Stimulated activated CD4-positive, alpha-beta T cell treated with anti-CD3 and anti-CD28 coated beads, Interleukin-2, amount 100 ng/mL, for 4 hours (primary cell): ENCODE results near the gene NCAPD2.
"Not testable (repeated sequence)": the region's sequence is repeated elsewhere in the genome, so short reads cannot be mapped to it uniquely, and the experiment has no call there.

Source experiments
- DNase-seq: peaks from one replicate; pipeline ENCODE4 v3.0.0-alpha.2; 2020; ENCODE audit warnings: low read depth

The NCAPD2 gene

DNA sequence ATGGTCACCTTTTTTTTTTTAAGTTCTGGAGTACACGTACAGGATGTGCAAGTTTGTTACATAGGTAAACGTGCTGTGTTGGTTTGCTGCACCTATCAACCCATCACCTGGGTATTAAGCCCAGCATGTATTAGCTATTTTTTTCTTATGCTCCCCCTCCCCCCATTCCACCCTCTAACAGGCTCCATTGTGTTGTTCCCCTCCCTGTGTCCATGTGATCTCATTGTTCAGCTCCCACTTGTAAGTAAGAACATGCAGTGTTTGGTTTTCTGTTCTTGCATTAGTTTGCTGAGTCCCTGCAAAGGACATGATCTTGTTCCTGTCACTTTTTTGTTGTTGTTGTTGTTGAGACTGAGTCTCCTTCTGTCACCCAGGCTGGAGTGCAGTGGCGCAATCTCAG, 3.4 kb downstream of the NCAPD2 start:
- DNase-seq = not testable (repeated sequence)

DNA sequence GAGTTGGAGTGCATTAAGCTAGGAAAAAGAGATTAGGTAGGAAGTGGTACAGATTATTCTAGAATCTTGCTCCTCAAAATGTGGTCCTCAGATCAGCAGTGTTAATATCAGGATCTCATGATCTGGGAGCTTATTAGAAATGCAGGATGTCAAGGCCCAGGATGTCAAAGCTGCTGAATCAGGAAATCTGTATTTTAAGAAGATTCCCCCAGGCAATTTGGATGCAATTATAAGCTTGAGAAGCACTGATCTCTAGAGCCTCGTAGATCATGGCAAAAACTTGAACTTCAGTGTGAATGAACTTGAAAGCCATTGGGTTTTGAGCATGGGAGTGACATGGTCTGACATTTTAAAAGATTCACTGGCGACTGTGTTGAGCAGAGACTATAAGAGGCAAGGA, 6.6 kb downstream of the NCAPD2 start:
- DNase-seq = no peak

DNA sequence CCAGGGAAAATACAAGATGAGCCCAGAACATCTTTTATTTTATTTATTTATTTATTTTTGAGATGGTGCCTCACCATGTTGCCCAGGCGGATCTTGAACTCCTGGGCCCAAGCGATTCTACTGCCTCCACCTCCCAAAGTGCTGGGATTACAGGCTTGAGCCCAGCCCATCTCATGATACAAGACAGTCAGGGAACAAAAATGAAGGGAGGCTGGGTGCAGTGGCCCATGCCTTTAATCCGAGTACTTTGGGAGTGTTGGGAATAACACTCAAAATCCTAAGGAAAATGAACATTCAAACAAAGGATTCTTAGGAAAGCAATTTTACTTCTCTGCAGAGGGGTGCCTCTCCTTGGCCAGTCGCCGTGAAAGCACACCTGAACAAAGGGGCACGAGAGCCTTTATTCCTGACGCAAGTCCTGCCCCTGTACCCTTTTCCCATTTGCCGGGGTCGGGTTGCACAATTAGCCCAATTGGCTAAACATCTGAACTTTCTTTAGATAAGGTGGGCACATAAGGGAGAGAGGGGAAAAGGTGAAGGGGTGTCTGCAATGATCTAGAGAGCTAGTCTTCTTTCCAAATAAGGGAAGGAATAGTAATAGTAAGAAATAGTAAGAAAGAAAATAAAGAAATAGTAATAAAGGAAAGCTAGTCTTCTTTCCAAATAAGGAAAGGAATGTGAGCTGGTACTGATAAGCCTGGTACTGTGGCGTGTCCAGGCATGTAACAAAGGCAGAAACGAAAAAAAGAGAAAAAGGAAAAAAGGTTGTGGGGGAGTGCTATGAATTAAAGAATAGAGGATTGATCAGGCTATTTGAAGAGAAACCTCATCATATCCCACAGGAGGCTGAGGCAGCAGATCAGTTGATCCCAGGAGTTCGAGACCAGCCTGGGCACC, 13.4 kb downstream of the NCAPD2 start:
- DNase-seq = no peak

DNA sequence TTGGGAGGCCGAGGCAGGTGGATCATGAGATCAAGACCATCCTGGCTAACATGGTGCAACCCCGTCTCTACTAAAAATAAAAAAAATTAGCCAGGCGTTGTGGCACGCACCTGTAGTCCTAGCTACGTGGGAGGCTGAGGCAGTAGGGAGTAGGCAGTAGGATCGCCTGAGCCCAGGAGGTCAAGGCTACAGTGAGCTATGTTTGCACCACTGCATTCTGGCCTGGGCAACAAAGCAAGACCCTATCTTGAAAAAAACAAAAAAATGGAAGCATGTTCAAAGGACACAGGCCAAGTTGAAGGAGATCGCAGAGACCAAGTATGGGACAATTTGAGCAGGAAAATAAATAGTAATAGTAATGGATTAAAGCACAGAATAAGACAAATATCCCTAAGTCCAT, 14.2 kb downstream of the NCAPD2 start:
- no peak for DNase-seq

DNA sequence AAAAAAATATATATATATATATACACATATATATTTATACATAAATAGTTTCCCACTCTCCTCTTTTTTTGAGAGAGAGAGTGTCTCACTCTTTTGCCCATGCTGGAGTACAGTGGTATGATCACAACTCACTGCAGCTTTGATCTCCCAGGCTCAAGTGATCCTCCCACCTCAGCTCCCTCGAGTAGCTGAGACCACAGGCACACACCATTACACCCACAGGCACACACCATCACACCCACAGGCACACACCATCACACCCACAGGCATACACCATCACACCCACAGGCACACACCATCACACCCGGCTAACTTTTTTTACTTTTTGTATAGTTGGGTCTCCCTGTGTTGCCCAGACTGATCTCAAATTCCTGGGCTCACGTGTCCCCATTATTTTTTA, 26.3 kb downstream of the NCAPD2 start:
- no peak for DNase-seq

DNA sequence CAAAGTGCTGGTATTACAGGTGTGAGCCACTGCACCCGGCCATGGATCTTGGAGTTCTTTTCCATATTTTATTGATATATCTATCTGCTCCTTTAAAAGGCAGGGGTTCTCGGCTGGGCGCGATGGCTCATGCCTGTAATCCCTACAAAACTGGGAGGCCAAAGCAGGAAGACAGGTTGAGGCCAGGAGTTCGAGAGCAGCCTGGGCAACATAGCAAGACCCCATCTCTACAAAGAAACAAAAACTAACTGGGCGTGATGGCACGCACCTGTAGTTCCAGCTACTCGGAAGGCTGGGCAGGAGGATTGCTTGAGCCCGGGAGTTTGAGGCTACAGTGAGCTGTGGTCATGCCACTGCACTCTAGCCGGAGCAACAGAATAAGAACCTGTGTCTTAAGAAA, 28.3 kb downstream of the NCAPD2 start:
- no peak for DNase-seq

DNA sequence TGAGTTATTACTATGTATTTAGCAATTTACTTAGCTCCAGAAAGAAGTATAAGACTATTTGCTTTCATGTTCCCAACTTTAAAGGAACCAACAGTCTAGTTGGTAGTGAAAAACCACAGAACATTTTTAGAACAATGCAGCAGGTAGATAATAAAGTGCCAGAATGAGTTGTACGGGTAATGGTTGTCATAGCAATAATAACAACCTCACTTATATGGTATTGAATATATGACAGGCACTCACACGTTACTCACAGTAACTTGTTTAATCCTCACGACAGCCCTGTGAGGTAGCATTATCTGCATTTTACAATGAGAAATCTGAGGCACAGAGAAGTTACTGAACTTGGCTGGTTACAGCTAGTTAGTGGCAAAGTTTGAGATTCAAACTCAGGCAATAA, 29.8 kb downstream of the NCAPD2 start:
- no peak for DNase-seq

DNA sequence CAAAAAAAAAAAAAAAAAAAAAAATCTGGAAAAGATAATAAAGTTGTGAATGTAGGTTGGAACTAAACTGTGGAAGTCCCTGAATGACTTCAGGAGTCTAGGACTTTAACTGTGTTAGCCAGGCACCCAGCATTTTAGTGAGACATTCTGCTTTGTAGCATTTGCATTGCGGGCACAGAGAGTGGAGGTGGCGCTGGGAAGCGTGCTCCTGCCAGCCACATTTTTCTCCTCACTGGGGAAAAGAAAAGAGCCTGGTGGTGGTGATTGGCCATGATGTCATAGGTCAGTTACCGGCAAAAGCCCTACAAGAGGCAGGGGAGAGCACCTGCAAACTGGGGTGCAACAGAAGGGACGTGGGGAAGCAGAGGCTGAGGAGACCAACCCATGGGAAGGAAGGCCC, 30.7 kb downstream of the NCAPD2 start:
- DNase-seq = no peak

DNA sequence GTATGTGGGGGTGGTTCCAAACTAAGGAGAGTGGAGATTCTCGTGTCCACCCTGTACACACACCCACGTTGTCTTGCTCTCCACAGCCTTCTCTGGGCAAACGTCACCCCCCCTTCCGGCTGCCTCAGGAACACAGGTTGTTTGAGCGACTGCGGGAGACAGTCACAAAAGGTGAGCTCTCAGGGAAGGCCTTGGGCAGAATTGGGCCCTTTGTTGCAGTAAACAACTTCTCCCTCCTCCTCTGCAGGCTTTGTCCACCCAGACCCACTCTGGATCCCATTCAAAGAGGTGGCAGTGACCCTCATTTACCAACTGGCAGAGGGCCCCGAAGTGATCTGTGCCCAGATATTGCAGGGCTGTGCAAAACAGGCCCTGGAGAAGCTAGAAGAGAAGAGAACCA, 32.3 kb downstream of the NCAPD2 start:
- DNase-seq = no peak

DNA sequence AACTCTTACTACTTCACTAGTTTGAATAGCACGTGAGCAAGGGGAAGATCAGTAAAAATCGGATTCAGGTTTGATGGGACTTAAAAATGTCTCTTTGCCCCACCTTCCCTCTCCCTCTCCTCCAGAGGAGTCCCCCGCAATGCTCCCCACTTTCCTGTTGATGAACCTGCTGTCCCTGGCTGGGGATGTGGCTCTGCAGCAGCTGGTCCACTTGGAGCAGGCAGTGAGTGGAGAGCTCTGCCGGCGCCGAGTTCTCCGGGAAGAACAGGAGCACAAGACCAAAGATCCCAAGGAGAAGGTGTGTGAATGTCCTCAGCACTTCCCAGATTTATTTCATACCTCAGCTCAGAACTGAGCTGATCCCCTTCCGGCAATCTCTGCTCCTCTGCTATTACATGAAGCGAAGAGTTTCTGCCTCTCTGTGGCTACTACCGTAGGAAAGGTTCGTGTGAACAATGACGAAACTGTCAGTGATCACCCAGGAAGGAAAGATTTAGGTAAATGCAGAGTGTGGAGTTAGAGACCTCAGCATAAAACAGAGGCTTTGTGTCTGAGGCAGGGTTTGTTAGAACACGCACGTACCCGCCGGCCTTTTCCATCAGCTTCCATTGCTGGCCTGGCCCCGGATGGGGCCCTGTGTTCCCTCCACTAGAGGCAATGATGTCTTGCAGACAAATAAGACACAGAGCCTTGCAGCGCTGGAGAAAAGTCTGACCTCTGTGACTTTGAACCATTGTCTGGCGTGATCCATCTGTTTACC, 33.0 kb downstream of the NCAPD2 start:
- DNase-seq = no peak

DNA sequence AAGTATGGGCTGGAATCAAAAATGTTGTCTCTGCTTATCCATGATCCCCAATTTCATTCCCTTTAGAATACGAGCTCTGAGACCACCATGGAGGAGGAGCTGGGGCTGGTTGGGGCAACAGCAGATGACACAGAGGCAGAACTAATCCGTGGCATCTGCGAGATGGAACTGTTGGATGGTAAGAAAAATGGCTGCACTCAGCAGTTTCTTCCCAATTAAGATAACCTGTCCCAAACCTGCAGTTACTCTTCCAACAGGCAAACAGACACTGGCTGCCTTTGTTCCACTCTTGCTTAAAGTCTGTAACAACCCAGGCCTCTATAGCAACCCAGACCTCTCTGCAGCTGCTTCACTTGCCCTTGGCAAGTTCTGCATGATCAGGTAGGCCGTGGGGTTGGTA, 33.8 kb downstream of the NCAPD2 start:
- no peak for DNase-seq

DNA sequence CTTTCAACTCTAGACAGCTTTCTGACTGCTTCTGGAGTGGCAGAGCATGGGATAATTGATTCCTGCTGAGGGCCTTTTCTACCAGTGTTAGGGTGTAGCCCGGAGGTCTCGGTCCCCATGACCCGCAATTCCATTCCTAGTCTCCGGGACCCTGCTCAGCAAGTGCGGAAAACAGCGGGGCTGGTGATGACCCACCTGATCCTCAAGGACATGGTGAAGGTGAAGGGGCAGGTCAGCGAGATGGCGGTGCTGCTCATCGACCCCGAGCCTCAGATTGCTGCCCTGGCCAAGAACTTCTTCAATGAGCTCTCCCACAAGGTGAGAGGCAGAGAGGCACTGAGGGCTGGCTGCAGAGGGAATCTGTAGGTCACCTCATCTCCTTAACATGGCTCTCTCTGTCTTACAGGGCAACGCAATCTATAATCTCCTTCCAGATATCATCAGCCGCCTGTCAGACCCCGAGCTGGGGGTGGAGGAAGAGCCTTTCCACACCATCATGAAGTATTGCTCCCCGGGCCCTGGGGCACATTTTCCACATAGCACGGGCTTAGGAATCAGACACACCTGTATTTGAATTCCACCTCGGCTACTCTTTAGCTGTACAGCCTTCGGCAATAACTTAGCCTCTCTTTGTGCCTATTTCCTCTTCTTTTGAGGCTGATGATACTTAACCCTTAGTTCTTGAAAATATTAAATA, 34.8 kb downstream of the NCAPD2 start:
- DNase-seq = no peak

DNA sequence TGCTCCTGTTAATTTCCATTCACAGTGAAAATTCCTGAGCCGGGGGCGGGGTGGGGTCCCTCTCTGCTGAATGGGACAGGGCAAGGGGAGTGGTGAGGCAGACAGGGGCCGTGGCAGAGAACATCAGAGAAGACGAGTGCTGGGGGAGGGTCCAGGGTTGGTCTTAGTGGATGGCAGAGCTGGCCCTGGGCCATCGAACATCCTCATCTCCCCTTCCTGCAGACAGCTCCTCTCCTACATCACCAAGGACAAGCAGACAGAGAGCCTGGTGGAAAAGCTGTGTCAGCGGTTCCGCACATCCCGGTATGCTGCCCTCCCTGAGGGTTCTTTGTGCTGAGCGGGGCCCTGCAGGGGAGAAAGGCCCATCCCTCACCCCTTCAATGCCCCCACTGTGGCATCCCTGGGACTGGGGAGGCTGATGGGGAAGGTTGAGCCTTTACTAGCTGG, 35.4 kb downstream of the NCAPD2 start:
- DNase-seq = no peak

DNA sequence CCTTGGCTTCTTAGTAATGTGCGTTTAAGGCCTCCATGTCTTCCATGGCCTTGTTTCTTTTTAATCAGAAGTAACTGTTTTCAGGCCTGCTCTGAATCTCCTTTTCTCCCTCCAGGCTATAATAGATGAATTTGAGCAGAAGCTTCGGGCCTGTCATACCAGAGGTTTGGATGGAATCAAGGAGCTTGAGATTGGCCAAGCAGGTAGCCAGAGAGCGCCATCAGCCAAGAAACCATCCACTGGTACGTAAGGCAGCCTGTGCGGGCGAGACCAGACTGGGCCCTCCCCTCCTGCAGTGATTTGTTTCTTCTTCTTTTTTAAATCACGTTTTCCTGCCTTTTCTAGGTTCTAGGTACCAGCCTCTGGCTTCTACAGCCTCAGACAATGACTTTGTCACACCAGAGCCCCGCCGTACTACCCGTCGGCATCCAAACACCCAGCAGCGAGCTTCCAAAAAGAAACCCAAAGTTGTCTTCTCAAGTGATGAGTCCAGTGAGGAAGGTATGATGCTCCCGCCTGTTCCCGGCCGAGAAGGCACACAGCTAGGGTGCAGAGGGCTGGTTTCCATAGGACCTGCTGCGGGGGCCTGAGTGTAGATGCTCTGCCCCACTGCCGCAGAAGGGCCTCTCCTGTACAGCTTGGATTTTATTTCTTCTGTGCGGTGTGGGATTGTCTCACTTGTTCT, 36.8 kb downstream of the NCAPD2 start:
- no peak for DNase-seq

DNA sequence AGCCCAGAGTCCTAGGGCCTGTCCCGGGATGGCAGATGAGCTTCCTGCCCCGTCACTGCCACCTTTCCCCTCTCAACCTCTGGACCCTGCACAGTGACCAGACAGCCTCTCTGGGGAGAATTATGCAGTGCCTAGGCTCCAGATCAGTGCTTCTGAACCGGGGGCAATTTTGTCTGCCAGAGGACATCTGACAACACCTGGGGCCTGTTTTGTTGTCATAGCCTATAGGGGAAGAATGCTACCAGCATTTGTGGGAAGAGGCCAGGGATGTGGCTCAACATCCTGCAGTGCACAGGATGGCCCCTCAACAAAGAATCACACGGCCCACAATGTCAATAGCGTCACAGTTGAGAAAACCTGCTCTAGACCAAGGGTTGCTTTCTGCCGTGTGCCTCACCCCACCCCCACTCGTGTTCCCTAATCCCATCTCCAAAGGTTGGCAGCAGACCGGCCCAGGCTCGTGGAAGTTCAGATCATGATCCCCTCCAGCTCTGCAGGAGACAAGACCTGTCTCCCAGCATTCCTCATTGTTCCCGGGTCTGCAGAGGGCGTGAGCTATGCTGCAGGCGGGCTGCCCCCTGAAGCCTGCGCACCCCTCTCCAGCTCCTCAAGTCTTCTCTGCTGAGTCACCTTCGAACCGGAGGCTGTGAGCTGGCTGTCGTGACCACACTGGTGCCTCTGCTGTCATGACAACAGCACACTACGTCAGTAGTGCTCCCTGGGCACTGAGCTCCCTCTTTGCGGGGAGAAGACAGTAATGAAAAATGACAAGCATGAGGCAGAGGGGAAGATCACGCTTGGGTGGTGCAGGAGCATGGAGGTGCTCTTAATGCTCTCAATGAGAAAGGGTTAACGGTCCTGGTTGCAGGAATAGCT, 38.4 kb downstream of the NCAPD2 start:
- peak; percentile 88 for DNase-seq

DNA sequence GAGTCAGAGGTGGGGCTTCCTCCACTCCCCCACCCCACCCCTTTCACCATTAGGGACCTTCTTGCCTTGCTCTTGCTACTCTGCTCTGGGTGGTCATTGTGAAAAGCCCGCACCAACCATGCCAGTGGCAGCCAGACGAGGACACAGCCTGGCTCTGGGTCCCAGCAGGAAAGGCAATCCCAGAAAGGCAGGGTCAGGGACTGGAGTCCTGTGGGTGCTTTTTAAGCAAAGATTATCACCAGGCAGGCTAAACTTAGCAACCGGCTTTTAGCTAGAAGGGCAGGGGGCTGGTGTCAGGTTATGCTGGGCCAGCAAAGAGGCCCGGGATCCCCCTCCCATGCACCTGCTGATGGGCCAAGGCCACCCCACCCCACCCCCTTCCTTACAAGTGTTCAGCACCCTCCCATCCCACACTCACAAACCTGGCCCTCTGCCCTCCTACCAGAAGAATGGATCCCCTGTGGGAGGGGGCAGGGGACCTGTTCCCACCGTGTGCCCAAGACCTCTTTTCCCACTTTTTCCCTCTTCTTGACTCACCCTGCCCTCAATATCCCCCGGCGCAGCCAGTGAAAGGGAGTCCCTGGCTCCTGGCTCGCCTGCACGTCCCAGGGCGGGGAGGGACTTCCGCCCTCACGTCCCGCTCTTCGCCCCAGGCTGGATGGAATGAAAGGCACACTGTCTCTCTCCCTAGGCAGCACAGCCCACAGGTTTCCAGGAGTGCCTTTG, 39.2 kb downstream of the NCAPD2 start:
- DNase-seq = no peak

DNA sequence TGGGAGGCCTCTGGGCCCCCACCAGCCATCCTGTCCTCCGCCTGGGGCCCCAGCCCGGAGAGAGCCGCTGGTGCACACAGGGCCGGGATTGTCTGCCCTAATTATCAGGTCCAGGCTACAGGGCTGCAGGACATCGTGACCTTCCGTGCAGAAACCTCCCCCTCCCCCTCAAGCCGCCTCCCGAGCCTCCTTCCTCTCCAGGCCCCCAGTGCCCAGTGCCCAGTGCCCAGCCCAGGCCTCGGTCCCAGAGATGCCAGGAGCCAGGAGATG, 39.7 kb downstream of the NCAPD2 start:
- DNase-seq = no peak

DNA sequence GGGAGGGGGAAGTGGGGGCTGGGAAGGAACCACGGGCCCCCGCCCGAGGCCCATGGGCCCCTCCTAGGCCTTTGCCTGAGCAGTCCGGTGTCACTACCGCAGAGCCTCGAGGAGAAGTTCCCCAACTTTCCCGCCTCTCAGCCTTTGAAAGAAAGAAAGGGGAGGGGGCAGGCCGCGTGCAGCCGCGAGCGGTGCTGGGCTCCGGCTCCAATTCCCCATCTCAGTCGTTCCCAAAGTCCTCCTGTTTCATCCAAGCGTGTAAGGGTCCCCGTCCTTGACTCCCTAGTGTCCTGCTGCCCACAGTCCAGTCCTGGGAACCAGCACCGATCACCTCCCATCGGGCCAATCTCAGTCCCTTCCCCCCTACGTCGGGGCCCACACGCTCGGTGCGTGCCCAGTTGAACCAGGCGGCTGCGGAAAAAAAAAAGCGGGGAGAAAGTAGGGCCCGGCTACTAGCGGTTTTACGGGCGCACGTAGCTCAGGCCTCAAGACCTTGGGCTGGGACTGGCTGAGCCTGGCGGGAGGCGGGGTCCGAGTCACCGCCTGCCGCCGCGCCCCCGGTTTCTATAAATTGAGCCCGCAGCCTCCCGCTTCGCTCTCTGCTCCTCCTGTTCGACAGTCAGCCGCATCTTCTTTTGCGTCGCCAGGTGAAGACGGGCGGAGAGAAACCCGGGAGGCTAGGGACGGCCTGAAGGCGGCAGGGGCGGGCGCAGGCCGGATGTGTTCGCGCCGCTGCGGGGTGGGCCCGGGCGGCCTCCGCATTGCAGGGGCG, 40.2 kb downstream of the NCAPD2 start, which contains the start of gene GAPDH:
Gene GAPDH, plus strand, starts transcription at position 595 of the 772 bp plus-strand sequence. CDS start 316 bp downstream, outside the sequence.
- DNase-seq = peak; percentile 83

DNA sequence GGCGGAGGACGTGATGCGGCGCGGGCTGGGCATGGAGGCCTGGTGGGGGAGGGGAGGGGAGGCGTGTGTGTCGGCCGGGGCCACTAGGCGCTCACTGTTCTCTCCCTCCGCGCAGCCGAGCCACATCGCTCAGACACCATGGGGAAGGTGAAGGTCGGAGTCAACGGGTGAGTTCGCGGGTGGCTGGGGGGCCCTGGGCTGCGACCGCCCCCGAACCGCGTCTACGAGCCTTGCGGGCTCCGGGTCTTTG, 40.7 kb downstream of the NCAPD2 start:
- DNase-seq = no peak
